ENCODE results near the gene CDK7. TPM values are rescaled to one million over a fixed set of nuclear protein-coding genes. Genes with fewer than 3 reads are reported as not detected.

CDK7 gene
- total and polyA plus RNA-seq, 9 of the 15 experiments (the other 6 are each of a cell fraction or from before 2014, with no cell fraction given): 41.7 to 143 (median 65.3) TPM

GRCh38 chr5:69281114-69281513 is 46.4 kb downstream of the CDK7 start:
- no TSS peak for BruUV-seq (replicated peaks)
- 94% methylated on average over 1 of the region's 1 CpG for WGBS (ENCODE audit: insufficient coverage, low coverage, missing lambda C conversion rate)
- Histone ChIP-seq H3K27me3 (ENCODE audit: control insufficient read depth in 2 of 2, insufficient read depth in 2 of 2, low read length in 2 of 2) (no peaks in the 10 kb centered on the region), H3K36me3 (ENCODE audit: control insufficient read depth, insufficient read depth, low read length) (peaks cover 40% of the 10 kb centered on the region), H3K27ac (ENCODE audit: extremely low read depth, low read depth, low read length) (no peak overlapping the region), H3K4me1 (replicated peaks in 1 of 2; ENCODE audit: control insufficient read depth in 2 of 2, insufficient read depth in 2 of 2, low read length in 2 of 2) (no peaks in the 10 kb centered on the region), H3K79me2 (ENCODE audit: control insufficient read depth, insufficient read depth, low read length) (no peaks in the 10 kb centered on the region), H3K9ac (ENCODE audit: insufficient read depth in 1 of 2, low read depth in 2 of 2, low read length in 2 of 2) (no peak overlapping the region), H3K4me3 (no peak overlapping the region), H2AFZ (ENCODE audit: low read depth, low read length) (no peak overlapping the region), H3K9me3 (replicated peaks; ENCODE audit: control insufficient read depth, insufficient read depth, low read depth, low read length) (no peaks in the 10 kb centered on the region), H3K4me2 (ENCODE audit: insufficient read depth, low read length) (no peak overlapping the region), H4K20me1 (replicated peaks; ENCODE audit: control insufficient read depth, insufficient read depth, low read length) (no peaks in the 10 kb centered on the region), H3K9me1 (ENCODE audit: control insufficient read depth, insufficient read depth, low read length) (no peaks in the 10 kb centered on the region)
- POLR2A ChIA-PET: interaction anchor here (1.5 kb wide), 1 partner anchor 10 kb away, joined by 5 read pairs; no protein-coding TSS in a partner anchor
- DNase-seq (ENCODE audit: extremely low read depth in 1 of 4, low spot score in 3 of 4): no peak
- in situ Hi-C loops (cut with MboI) (no loop called here), intact Hi-C loops (cut with micrococcal nuclease) (no loop called here)
- CTCF ChIA-PET (ENCODE audit: low intra/inter-chr PET ratio): no interaction called here
- no peak for ATAC-seq
- FAIRE-seq: no peak
- TF ChIP-seq NCOA4 (IDR thresholded peaks at IDR 0.05; ENCODE audit: partially characterized antibody) (no peak), ZNF785 (CRISPR knock-in tag; IDR thresholded peaks at IDR 0.05) (no peak), ZNF778 (CRISPR knock-in tag; IDR thresholded peaks at IDR 0.05) (no peak), GABPA (tag; conservative IDR thresholded peaks at IDR 0.05; ENCODE audit: low read depth) (no peak), PRPF4 (IDR thresholded peaks at IDR 0.05; ENCODE audit: insufficient read depth, low read depth, low read length, poor library complexity, severe bottlenecking) (no peak), ADNP (tag; IDR thresholded peaks at IDR 0.05) (no peak), HDAC8 (tag; IDR thresholded peaks at IDR 0.05) (no peak), ZNF347 (CRISPR knock-in tag; IDR thresholded peaks at IDR 0.05; ENCODE audit: low read depth) (no peak), CHD4 (IDR thresholded peaks at IDR 0.05; ENCODE audit: insufficient read depth, insufficient replicate concordance, low read depth, low read length, poor library complexity, severe bottlenecking) (no peak), HNRNPLL (IDR thresholded peaks at IDR 0.05; ENCODE audit: low read depth, low read length, poor library complexity, severe bottlenecking) (no peak), XRCC3 (IDR thresholded peaks at IDR 0.05) (no peak), MXI1 (IDR thresholded peaks at IDR 0.05; ENCODE audit: low read depth, low read length) (no peak)
- TF ChIP-seq, protein P1, sequence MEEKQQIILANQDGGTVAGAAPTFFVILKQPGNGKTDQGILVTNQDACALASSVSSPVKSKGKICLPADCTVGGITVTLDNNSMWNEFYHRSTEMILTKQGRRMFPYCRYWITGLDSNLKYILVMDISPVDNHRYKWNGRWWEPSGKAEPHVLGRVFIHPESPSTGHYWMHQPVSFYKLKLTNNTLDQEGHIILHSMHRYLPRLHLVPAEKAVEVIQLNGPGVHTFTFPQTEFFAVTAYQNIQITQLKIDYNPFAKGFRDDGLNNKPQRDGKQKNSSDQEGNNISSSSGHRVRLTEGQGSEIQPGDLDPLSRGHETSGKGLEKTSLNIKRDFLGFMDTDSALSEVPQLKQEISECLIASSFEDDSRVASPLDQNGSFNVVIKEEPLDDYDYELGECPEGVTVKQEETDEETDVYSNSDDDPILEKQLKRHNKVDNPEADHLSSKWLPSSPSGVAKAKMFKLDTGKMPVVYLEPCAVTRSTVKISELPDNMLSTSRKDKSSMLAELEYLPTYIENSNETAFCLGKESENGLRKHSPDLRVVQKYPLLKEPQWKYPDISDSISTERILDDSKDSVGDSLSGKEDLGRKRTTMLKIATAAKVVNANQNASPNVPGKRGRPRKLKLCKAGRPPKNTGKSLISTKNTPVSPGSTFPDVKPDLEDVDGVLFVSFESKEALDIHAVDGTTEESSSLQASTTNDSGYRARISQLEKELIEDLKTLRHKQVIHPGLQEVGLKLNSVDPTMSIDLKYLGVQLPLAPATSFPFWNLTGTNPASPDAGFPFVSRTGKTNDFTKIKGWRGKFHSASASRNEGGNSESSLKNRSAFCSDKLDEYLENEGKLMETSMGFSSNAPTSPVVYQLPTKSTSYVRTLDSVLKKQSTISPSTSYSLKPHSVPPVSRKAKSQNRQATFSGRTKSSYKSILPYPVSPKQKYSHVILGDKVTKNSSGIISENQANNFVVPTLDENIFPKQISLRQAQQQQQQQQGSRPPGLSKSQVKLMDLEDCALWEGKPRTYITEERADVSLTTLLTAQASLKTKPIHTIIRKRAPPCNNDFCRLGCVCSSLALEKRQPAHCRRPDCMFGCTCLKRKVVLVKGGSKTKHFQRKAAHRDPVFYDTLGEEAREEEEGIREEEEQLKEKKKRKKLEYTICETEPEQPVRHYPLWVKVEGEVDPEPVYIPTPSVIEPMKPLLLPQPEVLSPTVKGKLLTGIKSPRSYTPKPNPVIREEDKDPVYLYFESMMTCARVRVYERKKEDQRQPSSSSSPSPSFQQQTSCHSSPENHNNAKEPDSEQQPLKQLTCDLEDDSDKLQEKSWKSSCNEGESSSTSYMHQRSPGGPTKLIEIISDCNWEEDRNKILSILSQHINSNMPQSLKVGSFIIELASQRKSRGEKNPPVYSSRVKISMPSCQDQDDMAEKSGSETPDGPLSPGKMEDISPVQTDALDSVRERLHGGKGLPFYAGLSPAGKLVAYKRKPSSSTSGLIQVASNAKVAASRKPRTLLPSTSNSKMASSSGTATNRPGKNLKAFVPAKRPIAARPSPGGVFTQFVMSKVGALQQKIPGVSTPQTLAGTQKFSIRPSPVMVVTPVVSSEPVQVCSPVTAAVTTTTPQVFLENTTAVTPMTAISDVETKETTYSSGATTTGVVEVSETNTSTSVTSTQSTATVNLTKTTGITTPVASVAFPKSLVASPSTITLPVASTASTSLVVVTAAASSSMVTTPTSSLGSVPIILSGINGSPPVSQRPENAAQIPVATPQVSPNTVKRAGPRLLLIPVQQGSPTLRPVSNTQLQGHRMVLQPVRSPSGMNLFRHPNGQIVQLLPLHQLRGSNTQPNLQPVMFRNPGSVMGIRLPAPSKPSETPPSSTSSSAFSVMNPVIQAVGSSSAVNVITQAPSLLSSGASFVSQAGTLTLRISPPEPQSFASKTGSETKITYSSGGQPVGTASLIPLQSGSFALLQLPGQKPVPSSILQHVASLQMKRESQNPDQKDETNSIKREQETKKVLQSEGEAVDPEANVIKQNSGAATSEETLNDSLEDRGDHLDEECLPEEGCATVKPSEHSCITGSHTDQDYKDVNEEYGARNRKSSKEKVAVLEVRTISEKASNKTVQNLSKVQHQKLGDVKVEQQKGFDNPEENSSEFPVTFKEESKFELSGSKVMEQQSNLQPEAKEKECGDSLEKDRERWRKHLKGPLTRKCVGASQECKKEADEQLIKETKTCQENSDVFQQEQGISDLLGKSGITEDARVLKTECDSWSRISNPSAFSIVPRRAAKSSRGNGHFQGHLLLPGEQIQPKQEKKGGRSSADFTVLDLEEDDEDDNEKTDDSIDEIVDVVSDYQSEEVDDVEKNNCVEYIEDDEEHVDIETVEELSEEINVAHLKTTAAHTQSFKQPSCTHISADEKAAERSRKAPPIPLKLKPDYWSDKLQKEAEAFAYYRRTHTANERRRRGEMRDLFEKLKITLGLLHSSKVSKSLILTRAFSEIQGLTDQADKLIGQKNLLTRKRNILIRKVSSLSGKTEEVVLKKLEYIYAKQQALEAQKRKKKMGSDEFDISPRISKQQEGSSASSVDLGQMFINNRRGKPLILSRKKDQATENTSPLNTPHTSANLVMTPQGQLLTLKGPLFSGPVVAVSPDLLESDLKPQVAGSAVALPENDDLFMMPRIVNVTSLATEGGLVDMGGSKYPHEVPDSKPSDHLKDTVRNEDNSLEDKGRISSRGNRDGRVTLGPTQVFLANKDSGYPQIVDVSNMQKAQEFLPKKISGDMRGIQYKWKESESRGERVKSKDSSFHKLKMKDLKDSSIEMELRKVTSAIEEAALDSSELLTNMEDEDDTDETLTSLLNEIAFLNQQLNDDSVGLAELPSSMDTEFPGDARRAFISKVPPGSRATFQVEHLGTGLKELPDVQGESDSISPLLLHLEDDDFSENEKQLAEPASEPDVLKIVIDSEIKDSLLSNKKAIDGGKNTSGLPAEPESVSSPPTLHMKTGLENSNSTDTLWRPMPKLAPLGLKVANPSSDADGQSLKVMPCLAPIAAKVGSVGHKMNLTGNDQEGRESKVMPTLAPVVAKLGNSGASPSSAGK (IDR thresholded peaks at IDR 0.05): no peak

All from K562 (cell line).